GM19238 (cell line): Measurements from ENCODE around the gene ALAS2.
"Not testable (repeated sequence)": the region's sequence is repeated elsewhere in the genome, so short reads cannot be mapped to it uniquely, and the experiment has no call there.

Experiments
- DNase-seq: peaks from one replicate; pipeline ENCODE4 v3.0.0; 2011; ENCODE audit warnings: low spot score; ENCODE audit not compliant: insufficient read length

Gene ALAS2

DNA sequence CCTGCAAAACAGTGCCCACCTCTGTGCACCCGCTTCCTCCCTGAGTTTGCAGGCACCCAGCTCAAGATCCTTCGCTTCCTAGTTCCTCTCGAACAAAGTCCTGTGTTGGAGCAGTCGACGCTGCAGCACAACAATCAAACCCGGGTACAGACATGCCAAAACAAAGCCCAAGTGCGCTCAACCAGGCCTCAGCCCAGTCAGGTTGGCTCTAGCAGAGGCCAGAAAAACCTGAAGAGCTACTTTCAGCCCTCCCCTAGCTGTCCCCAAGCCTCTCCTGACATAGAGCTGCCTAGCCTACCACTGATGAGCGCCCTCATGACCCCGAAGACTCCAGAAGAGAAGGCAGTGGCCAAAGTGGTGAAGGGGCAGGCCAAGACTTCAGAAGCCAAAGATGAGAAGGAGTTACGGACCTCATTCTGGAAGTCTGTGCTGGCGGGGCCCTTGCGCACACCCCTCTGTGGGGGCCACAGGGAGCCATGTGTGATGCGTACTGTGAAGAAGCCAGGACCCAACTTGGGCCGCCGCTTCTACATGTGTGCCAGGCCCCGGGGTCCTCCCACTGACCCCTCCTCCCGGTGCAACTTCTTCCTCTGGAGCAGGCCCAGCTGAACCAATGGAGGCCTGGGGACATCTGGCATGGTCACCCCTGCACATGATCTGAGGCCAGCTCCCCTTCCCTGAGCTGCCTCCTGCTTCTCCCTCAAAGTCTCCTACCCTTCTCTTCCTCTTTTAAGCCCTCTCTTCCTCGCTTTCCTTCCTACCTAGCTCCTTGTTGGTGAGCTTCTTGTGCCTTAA, 23.8 kb downstream of the ALAS2 start:
- DNase-seq, result no peak

- no peak for DNase-seq
These were observed 25.5 kb downstream of the ALAS2 start for GRCh38 chrX:55005256-55005655.

DNA sequence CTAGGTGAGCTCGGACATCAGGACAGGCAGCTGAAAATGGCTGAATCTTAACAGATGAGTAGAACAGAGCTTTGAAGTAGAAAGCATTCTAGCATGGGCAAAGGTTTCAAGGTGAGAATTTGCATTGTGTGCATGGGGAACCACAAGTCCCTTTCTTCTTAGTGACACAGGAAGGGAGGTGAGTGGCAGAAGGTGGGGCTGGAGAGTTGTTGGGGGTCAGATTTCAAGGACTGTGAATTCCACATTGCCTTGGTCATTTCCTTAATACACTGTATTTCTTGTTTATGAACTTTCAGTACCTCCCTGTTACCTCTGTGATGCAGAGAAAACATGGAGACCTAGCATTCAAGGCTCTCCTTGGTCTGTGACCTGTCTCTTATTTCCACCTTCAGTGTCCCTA, 26.5 kb downstream of the ALAS2 start:
- DNase-seq, result no peak

DNA sequence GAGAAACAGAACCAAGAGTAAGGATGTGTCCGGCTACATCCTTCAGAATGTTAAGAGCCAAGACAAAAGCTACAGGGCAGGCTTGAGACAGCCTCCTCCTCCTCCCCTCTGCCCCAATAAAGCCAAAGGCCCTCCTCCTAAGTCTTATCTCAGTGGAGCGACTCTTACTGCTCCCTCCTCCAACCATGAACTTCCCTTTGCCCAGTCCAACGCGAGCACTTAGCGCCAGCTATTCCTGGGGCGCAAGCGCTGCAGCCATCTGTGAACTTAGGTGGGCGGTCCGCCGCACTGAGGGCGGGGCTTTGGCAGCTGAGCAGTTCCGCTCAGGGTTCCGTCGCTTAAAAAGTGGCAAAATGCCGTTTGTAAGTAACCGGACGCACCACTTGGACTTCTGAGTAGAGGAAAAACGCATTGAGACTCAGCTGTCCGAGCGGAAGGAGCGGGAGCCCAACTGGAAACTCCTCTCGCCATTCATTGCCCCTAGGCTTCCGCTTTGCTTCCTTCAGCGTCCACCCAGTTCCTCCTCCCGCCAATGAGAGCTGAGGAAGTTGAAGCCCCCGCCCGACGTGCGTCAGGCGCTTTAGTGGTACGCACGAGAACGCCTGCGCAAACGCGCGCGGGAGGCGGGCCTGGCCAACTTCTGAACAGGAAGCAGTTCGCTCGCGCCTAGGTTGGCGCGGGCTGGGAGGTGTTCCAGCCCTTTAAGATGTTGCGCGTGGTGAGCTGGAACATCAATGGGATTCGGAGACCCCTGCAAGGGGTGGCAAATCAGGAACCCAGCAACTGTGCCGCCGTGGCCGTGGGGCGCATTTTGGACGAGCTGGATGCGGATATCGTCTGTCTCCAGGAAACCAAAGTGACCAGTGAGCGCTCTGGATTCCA, 30.8 kb downstream of the ALAS2 start, which contains the start of gene APEX2:
Gene APEX2 (plus strand): TSS at position 647 of the 882 bp plus-strand sequence. CDS start 60 bp downstream, at position 707.
- peak; percentile 55 for DNase-seq

DNA sequence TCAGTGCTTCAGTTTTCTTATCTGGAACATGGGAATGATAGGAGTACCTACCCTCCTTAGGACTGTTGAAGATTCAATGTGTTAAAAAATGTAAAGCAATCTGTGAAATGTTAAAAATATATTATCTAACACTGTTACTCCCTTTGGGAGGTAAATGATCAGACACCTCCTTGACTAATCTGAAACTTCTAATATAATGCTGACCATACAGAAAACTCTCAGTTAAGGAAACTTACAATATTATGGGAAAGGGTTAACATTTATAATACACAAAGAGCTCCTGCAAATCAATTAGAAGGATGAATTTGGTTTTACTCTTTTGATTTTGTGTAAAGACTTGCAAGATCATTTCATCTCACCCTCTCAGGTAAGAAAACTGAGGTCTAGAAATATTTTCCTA, 35.2 kb downstream of the ALAS2 start:
- no peak for DNase-seq

GRCh38 chrX:54994668-54995351, 36.0 kb downstream of the ALAS2 start:
- no peak for DNase-seq

- no peak for DNase-seq
These were observed 36.7 kb downstream of the ALAS2 start, which contains the start of gene PFKFB1 for GRCh38 chrX:54994099-54994498. PFKFB1 (minus strand) TSS chrX:54994188; CDS start chrX:54994007, 181 bp downstream.

GRCh38 chrX:54992911-54993622, 37.7 kb downstream of the ALAS2 start:
- no peak for DNase-seq

GRCh38 chrX:54991706-54992105, 39.1 kb downstream of the ALAS2 start:
- DNase-seq, result no peak

DNA sequence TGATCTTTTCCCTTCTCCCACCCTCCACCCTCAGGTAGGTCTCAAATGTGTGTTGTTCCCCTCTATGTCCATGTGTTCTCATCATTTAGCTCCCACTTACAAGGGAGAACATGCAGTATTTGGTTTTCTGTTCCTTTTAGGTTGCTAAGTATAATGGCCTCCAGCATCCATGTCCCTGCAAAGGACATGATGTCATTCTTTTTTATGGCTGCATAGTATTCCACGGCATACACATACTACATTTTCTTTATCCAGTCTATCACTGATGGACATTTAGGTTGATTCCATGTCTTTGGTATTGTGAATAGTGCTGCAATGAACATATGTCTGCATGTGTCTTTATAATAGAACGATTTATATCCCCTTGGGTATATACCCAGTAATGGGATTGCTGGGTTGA, 47.5 kb downstream of the ALAS2 start:
- not testable (repeated sequence) for DNase-seq

GRCh38 chrX:54980334-54980733, 50.4 kb downstream of the ALAS2 start:
- no peak for DNase-seq

- no peak for DNase-seq
These were observed 51.3 kb downstream of the ALAS2 start for GRCh38 chrX:54979432-54979831.

DNA sequence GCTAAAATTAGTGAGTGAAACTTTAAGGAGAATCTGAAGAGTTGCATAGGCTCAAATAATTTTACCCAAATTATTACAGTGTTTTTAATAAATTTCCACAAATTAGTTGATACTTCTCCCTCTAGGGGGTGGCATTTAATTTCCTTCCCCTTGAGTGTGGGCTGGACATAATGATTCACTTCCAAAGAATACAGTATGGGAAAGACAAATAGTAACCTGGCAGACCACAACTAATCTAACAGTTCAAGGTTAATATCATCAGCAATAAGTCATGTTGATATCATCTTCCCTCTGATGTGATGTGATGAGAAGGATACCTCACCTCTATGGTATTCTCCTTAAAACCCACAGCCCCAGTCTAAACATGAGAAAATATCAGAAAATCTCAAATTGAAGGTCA, 52.3 kb downstream of the ALAS2 start:
- no peak for DNase-seq

DNA sequence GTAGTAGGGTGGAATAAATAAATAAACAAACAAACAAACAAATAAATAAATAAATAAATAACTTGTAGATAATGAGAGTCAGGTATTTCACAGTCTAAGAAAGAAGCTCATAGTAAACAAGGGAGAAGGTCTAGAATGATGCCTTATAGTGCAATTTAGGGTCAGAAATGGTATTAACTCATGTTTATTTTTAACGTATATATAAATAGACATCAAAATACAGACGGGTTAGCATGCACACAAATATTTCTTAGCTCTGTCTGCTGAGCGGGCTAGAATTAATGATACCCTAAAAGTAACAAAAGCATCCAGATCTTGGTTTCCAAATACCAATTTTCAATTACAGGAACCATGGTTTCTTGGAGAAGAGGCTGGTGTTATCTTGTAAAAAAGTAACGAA, 53.4 kb downstream of the ALAS2 start:
- no peak for DNase-seq

- no peak for DNase-seq
These were observed 65.8 kb downstream of the ALAS2 start for GRCh38 chrX:54964766-54965497.

GRCh38 chrX:54961750-54962149, 69.0 kb downstream of the ALAS2 start:
- DNase-seq, result no peak
